HepG2 (cell line): ENCODE results near the gene LYPD8. TPM values are rescaled to one million over a fixed set of nuclear protein-coding genes. Genes with fewer than 3 reads are reported as not detected.

Experiments used
- ATAC-seq: fragments of 200-7000 bp; cut with Tn5 transposase; 3 replicates; pipeline ENCODE4 v1.9.1; 2020; ENCODE audit warnings: mild to moderate bottlenecking, moderate library complexity
- BruUV-seq: library from RNA; stranded (reverse); fragments of 400-500 nt; replicated peaks from 2 replicates; lab custom pipeline; 2021; lab: Mats Ljungman, UMichigan
- CTCF ChIA-PET: fragments of 300-600 bp; formaldehyde crosslinking; extraction: SDS; loops from one replicate; lab custom pipeline; 2021; ENCODE audit warnings: low total read pairs, inconsistent platforms, low intra/inter-chr PET ratio; lab: Yijun Ruan, JAX
- POLR2A ChIA-PET: fragments of 350-600 bp; sonication (Branson Sonifier 250); formaldehyde crosslinking; loops from one replicate; lab custom pipeline; 2020; ENCODE audit warnings: antibody characterized with exemption, inconsistent platforms; lab: Yijun Ruan, JAX
- DNase-seq: peaks from one replicate; pipeline ENCODE4 v3.0.0-alpha.2; 2015; ENCODE audit warnings: low spot score
- FAIRE-seq: peaks from 3 replicates; lab custom pipeline; 2011; peaks lifted over from hg19 to GRCh38; lab: Jason Lieb, UNC
- H2AFZ ChIP-seq: one replicate; pipeline ENCODE4 v1.6.1; 2011; ENCODE audit warnings: low read length, inconsistent platforms
- H3K27ac ChIP-seq: fragments of 300-600 bp; 3 replicates; pipeline ENCODE4 v1.8.0; 2011; ENCODE audit warnings: mixed run types, mild to moderate bottlenecking, mixed read lengths, low read length, inconsistent platforms; ENCODE audit not compliant: insufficient read depth; ENCODE audit errors: extremely low read length
- H3K27me3 ChIP-seq, 2 experiments: fragments of 200-600 bp in 1 of 2; 2 replicates in 1 of 2; 3 replicates in 1 of 2; pipeline versions ENCODE4 v1.6.0 to v1.8.0; 2011; ENCODE audit warnings: low read length in 2 of 2, mild to moderate bottlenecking in 2 of 2, moderate library complexity in 2 of 2, inconsistent platforms in 1 of 2; ENCODE audit not compliant: insufficient read depth in 2 of 2, control insufficient read depth in 1 of 2
- H3K36me3 ChIP-seq, 2 experiments: fragments of 200-600 bp in 1 of 2; replicated peaks in 1 of 2; 2 replicates in 1 of 2; 3 replicates in 1 of 2; pipeline versions ENCODE4 v1.5.1 to v1.8.0; 2011; ENCODE audit warnings: low read length in 2 of 2, inconsistent platforms in 1 of 2; ENCODE audit not compliant: insufficient read depth in 2 of 2, control insufficient read depth in 1 of 2
- H3K4me1 ChIP-seq: 2 replicates; pipeline ENCODE4 v1.5.1; 2012; ENCODE audit warnings: low read length, inconsistent platforms; ENCODE audit not compliant: insufficient read depth
- H3K4me2 ChIP-seq: 2 replicates; pipeline ENCODE4 v1.6.0; 2011; ENCODE audit warnings: low read depth, low read length, inconsistent platforms
- H3K4me3 ChIP-seq, 3 experiments: fragments of 200-600 bp in 1 of 3; sonication (generic), shearing (Covaris generic) in 1 of 3; replicated peaks in 1 of 3; 2 replicates each; pipeline ENCODE4 v1.5.1; 2011 to 2016; ENCODE audit warnings: low read length in 3 of 3, inconsistent platforms in 2 of 3, low read depth in 2 of 3, mild to moderate bottlenecking in 2 of 3, control low read depth in 1 of 3, mixed read lengths in 1 of 3; ENCODE audit not compliant: insufficient read depth in 1 of 3
- H3K79me2 ChIP-seq: one replicate; pipeline ENCODE4 v1.6.1; 2011; ENCODE audit warnings: low read length, inconsistent platforms; ENCODE audit not compliant: insufficient read depth
- H3K9ac ChIP-seq: 2 replicates; pipeline ENCODE4 v1.6.0; 2011; ENCODE audit warnings: mild to moderate bottlenecking, low read depth, low read length, inconsistent platforms; ENCODE audit not compliant: insufficient read depth
- H3K9me3 ChIP-seq: 2 replicates; pipeline ENCODE4 v1.5.1; 2012; ENCODE audit warnings: mild to moderate bottlenecking, low read length
- H4K20me1 ChIP-seq: 2 replicates; pipeline ENCODE4 v1.6.0; 2011; ENCODE audit warnings: inconsistent platforms, mild to moderate bottlenecking, low read length, moderate library complexity; ENCODE audit not compliant: insufficient read depth
- SMARCE1 ChIP-seq: fragments of 450-650 bp; IDR thresholded peaks from 2 replicates; pipeline ENCODE4 v1.6.1; 2017; ENCODE audit warnings: borderline replicate concordance
- SRSF4 ChIP-seq: fragments of 200-400 bp; formaldehyde crosslinking; IDR thresholded peaks from one replicate; pipeline ENCODE4 v1.6.1; 2018; ENCODE audit warnings: mild to moderate bottlenecking, low read depth, low read length, moderate library complexity; ENCODE audit not compliant: poor library complexity, severe bottlenecking
- ZNF547 ChIP-seq: sonication (generic); formaldehyde crosslinking; IDR thresholded peaks from 2 replicates; pipeline ENCODE4 v1.5.1; 2020; ENCODE audit warnings: mild to moderate bottlenecking, missing genetic modification reagents
- WGBS: methylation state at CpG from one replicate; pipeline ENCODE4 v1.1.6; 2017; ENCODE audit warnings: low lambda C conversion rate; 5-methylcytosine and 5-hydroxymethylcytosine counted together
- in situ Hi-C: cut with HindIII; loops from 2 replicates; pipeline ENCODE4 v1.10.0; 2017; ENCODE audit warnings: low pct_unique_long_range_greater_than_20kb; ENCODE audit not compliant: extremely low pct_ligation_motif_present
- intact Hi-C: fragments of 100-400 bp; cut with micrococcal nuclease; formaldehyde crosslinking; loops from one replicate; pipeline ENCODE4 v1.10.0; 2022; ENCODE audit not compliant: unreplicated experiment
- polyA plus RNA-seq, 8 experiments: library from polyadenylated mRNA; depleted of rRNA in 3 of 8; stranded (reverse) in 7 of 8; unstranded in 1 of 8; fragments of >200 nt; fragmentation: Illumina TruSeq in 4 of 8; extraction: Trizol in 4 of 8; gene quantifications; 2 replicates each; pipeline versions ENCODE4 v1.2.1 to v1.2.3, GENCODE V29; 2011 to 2016; ENCODE audit warnings: low read depth in 4 of 8, missing spikeins in 1 of 8, mixed read lengths in 1 of 8; ENCODE audit not compliant: insufficient read depth in 1 of 8
- total RNA-seq, 5 experiments: library from RNA; depleted of rRNA; stranded (reverse); fragments of >200 nt; fragmentation: Illumina TruSeq; extraction: Trizol; gene quantifications; 2 replicates each; pipeline ENCODE4 v1.2.3, GENCODE V29; 2016; ENCODE audit warnings: low read depth in 1 of 5
- TF ChIP-seq, protein P1 (sequence below): sonication (generic); formaldehyde crosslinking; IDR thresholded peaks from 2 replicates; pipeline ENCODE4 v1.5.1; 2020; ENCODE audit warnings: missing genetic modification reagents, mild to moderate bottlenecking, borderline replicate concordance

The LYPD8 gene
- total and polyA plus RNA-seq, 2 of the 13 experiments (the other 11 are each of a cell fraction or from before 2014, with no cell fraction given) = not detected

DNA sequence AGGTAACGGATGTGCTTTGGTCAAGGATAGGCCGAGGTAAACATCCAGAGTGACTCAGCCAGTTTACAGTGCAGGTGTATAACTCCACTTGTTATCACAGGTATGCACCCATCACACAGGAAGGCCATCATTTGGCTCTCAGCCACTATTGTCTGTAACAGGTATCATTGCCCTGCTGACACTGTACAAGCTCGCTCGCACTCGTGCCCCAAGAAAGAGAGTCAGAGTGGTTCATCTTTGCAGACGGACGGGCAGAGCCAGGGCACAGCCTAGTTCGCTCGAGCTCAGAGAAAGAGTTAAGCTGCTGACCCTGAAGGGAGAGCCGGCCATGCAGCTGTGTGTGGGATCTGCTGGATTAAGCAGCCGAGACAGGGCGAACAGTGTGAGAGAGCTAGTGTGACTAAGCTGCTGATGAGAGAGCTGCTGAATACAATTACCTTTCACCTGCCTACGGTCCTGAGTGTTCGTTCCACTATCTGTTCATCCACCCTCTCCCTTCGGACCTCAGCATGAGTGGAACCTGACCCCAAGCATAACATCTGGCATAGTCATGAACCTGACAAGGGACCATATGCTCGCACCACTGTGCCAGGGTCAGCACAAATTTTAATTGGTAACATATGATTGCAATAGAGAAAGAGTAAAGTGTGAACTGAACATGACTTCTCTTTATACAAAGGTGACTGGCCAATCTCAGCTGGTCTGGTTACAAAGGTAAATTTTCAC lies 27.0 kb upstream of the LYPD8 start:
- H3K4me2 ChIP-seq = no peak overlapping the region
- TF ChIP-seq, protein P1, sequence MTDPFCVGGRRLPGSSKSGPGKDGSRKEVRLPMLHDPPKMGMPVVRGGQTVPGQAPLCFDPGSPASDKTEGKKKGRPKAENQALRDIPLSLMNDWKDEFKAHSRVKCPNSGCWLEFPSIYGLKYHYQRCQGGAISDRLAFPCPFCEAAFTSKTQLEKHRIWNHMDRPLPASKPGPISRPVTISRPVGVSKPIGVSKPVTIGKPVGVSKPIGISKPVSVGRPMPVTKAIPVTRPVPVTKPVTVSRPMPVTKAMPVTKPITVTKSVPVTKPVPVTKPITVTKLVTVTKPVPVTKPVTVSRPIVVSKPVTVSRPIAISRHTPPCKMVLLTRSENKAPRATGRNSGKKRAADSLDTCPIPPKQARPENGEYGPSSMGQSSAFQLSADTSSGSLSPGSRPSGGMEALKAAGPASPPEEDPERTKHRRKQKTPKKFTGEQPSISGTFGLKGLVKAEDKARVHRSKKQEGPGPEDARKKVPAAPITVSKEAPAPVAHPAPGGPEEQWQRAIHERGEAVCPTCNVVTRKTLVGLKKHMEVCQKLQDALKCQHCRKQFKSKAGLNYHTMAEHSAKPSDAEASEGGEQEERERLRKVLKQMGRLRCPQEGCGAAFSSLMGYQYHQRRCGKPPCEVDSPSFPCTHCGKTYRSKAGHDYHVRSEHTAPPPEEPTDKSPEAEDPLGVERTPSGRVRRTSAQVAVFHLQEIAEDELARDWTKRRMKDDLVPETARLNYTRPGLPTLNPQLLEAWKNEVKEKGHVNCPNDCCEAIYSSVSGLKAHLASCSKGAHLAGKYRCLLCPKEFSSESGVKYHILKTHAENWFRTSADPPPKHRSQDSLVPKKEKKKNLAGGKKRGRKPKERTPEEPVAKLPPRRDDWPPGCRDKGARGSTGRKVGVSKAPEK (CRISPR knock-in tag) = no peak
- no peak for TF ChIP-seq SRSF4
- no peak for TF ChIP-seq SMARCE1
- no peak for TF ChIP-seq ZNF547 (CRISPR knock-in tag)
- TF ChIP-seq, all 625 proteins: peak for 0
- no peaks in the 10 kb centered on the region; the same call in 1 of the 2 replicates for H3K4me1 ChIP-seq
- no peak overlapping the region for H3K4me3 ChIP-seq
- intact Hi-C loops (no loop called here), in situ Hi-C loops (no loop called here)
- no peak overlapping the region for H2AFZ ChIP-seq
- no peaks in the 10 kb centered on the region for H3K36me3 ChIP-seq
- no TSS peak for BruUV-seq
- no peak overlapping the region for H3K27ac ChIP-seq
- no peaks in the 10 kb centered on the region for H3K27me3 ChIP-seq
- ChIA-PET CTCF (no interaction called here), POLR2A (no interaction called here)
- H3K9ac ChIP-seq = no peak overlapping the region
- no peaks in the 10 kb centered on the region for H3K79me2 ChIP-seq
- DNase-seq (no peak), ATAC-seq (no peak), FAIRE-seq (no peak)
- WGBS = 63% methylated on average over 15 of the region's 16 CpGs
- peaks cover 8% of the 10 kb centered on the region for H3K9me3 ChIP-seq
- H4K20me1 ChIP-seq = no peaks in the 10 kb centered on the region
